NCI-H446 treated with DMSO at 0.1 percent for 48 hours (cell line): ENCODE data around the gene CTBP2.

ENCODE experiments used
- DNase-seq: peaks from one replicate; lab custom pipeline; 2025; lab: John Stamatoyannopoulos, UW

CTBP2 gene

GRCh38 chr10:125024497-125025234 lies 135.7 kb downstream of the CTBP2 start:
- no peak for DNase-seq

DNA sequence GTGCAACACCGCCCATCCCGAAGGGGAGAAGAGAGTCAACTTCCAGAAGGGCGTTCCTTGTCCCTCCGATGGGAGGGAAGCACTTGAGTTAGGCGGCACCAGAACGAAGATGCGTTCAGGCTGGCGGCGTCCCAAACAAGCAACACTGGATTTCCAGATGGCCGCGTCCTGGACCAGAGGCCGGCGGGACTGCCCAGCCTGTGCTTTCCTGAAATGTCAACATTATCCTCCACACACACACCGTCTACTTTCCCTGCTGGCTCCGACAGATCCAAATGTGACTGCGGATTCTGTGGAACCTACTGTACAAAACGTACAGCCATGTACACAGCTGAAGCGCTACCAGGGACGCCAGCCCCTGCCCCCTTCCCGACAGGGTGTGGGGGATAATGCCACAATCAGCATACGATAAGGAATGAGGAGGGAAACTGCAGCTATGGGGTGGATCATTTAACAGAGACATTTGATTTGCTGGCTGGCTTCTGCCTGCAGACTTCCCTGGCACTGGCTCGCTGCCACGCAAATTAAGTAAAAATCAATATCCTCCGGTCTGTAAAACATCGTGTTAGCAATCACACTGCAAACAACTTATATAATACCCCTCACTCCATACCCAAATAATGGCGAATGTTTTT lies 136.4 kb downstream of the CTBP2 start:
- DNase-seq, result peak; percentile 0

GRCh38 chr10:125023255-125023654 lies 137.1 kb downstream of the CTBP2 start:
- no peak for DNase-seq

DNA sequence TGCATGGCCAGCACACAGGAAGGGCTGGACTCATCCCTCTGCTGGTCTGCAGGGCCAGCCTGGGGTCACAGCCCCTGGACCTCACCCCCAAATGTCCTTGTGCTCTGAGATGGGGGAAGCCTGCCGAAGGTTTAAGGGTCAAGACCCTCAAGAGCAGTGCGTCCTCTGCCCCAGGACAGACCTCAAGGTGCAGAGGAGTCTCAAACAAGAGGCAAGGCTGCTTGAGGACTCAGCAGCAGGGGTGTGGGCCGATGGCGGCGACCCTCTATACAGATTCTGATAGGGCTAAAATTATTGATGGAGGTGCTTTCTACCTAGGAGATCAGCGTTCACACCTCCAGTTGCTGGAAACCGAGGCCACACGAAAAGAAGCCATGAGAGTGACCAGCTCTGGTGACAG lies 137.7 kb downstream of the CTBP2 start:
- DNase-seq, result no peak

DNA sequence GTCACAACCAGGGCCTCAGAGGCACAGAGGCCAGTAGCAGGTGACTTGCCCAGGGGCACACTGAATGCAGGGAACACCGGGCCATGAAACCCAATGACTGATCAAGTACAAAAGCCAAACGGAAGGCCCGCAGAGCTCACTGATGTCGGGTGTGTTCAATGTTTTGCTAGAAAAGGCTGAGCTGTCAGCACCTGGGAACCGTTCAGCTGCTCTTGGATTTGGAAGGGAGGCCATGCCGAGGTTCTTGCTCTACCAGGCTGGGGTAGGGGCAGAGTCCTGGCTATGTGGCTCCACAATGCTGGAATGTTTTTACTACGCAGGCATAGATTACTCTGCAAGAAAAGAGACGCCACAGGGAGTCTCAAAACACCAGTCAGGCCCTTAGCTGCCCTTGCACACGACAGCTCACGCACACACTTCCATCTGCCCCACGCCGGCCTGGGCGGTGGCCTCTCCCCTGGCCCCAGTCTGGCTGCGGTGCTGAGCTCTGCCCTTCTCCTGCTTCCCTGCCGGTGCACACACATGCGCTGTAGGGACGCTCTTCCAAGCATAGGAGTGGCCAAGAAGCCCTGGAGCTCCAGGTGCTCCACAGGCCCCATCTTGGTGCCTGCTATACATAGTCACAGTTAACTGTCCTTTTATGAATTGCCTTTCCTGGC lies 138.5 kb downstream of the CTBP2 start:
- no peak for DNase-seq

DNA sequence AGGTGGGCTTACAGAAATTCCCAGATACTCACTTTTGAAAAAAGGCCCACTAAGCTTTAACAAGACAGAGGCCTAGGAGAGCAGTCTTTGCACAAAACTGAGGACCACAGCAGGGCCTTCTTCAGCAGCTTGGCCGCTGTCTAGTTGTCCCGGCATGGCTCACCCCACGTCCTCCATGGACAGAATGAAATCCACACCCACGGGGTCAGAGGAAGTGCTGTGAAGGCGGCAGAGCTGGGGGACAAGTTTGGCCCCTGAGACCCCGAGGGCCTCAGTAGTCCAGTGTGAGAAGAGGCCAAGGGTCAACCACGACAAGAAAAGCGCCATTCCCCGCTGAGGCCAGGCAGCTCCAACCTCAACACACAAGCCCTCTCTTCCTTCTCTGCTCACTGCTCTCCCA lies 139.5 kb downstream of the CTBP2 start:
- no peak for DNase-seq

DNA sequence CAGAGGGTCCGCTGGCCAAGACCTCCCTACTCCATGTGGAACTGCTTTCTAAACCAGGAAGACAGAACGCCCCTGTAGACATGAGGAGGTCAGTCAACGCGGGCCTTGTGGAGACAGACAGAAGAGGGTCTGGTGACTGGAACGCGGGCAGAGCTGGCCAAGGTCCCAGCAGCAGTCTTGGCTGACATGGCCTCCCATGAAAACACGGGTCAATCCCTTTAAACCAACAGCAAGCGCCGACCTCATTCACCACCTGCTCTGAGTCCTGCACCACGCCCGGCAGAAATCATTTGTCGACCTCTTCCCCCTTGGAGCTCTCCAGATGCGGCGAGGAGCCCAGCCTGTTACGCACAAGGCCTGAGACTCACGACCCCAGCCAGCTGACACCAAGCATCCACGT lies 140.0 kb downstream of the CTBP2 start:
- DNase-seq, result no peak

- DNase-seq, result no peak
Measured at GRCh38 chr10:125018576-125019143, 141.7 kb downstream of the CTBP2 start.

DNA sequence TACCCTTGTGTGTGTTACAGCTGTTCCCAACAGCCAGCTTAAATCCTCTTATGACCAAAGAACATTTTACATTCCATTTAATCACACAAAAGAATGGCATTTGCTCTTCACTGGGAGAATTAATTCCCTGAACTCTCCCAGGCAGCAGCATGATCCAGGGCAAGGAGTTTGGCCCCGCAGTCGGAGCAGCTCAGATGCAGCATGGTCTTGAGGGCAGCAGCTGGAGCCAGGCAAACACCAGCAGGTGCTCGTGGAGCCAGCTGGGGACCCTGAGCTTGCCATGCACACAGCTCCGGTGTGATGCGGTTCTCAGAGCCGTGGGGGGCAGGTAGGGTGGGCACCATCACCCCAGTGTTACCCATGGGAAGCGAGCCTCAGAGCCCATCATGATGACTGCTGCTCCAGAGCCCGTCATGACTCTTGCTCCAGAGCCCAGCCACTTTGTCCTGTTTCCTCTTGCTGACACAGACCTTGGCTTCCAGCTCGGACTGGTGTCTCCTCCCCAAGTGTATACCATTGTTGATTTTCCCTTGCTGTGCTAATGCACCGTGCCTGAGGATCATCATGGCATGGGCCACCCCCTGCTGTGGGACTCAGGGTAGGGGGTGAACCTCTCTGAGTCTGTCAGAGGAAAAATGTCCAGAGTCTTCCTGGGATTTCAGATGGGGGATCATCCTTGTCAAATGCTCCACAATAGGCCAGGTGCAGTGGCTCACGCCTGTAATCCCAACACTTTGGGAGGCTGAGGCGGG lies 142.6 kb downstream of the CTBP2 start:
- DNase-seq, result no peak

GRCh38 chr10:125016611-125017202 lies 143.7 kb downstream of the CTBP2 start:
- no peak for DNase-seq

- no peak for DNase-seq
Measured at GRCh38 chr10:125016123-125016522, 144.2 kb downstream of the CTBP2 start.

DNA sequence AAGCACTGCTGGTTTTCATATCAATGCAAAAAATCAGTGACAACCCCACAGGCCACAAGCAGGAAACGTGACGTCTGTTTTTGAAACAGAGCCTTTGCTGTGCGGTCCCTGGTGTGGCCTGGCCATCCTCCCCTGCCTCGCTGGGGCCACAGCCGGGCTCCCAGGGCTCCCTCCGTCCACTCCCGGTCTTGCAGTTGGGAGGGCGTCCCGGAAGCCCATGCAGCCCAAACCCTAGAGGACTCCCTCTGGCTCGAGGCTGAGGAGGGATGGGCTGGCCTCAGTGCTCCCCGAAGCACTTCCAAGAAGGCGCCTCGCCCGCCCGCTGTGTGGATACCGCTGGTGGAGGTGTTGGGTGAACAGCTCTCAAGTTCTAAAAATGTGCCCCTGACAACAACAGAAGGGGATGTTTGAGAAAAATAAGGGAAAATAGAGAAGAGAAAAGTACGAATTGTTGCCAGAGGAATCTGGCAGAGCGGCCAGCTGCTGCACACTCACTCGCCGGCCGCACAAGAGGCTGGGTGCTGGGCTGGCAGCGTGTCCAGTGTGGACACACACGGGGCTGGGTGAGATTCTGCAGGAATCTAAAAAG lies 144.9 kb downstream of the CTBP2 start:
- no peak for DNase-seq

- no peak for DNase-seq
Measured at GRCh38 chr10:125014836-125015355, 145.5 kb downstream of the CTBP2 start.

DNA sequence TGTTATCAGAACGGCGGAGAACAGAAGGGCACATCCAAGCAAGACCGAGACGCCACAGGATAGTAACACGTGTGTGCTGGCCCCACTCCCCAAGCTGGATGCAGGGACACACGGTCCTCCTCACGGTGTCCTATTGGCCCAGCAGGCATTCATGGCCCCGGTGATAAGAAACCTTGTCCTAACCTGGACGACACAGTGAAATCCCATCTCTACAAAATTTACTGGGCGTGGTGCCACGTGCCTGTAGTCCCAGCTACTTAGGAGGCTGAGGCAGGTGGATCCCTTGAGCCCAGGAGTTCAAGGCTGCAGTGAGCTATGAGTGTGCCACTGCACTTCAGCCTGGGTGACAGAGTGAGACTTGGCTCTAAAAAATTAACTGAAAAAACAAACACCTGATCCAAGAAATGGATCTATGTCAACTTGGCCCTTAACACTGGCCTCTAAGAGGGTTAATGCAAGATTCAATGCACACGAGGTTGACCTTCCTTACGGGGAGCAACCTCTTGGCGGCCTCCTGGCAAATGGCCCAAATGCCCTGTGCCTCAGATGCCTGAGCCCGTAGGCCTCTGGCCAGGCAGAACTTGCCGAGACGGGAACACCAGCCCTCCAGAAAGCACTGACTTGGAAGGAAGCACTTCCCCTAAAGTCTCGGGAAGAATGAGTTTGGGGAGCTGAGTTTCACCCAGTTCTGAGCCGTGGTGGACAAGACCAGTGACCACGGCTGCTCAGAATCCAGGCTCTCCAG lies 146.1 kb downstream of the CTBP2 start:
- no peak for DNase-seq

DNA sequence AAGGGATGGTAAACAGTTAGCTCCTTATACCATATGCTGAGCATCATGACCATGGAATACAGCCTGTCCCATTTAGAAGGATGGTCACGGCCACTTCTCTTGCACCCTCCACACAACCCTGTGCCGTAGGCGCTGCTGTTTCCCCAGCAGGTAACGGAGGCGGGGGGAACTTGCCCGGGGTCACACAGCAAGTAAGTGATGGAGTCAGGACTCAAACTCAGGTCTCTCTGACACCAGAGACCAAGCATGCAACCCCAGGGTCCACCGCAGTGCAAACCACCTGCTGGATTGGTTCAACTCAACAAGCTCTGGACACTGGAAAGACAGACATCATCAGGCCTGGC lies 146.9 kb downstream of the CTBP2 start:
- no peak for DNase-seq

DNA sequence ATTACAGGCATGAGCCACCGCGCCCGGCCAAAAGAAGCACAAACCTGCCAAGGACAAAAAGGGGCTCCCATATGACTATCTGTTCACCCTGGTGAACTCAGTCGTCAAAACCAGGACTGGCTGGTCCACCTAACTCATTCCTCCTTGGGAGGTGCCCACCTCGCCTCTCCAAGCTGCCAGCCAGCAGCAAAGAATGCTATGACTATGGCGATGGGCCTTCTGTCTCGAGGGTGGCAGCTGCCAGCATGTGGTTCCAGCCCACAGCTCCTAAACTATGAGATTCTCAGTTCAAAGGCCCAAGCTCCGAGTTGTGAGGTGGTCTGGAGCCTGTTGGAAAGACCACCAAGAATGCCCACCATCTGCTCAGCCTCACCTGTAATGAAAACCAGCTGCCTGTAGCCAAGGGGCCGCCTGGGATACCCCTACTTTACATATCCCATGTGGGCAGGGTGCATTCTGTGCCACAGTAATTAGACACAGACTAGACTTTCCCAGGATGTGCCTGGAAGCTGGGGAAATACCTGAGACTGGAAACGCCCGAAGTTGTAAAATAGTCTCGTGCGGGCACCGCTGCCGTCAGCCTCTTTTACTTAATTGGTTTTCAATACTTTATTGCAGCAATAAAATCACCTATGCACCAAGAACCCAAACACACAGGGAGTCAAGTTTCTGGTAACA lies 147.4 kb downstream of the CTBP2 start:
- no peak for DNase-seq

DNA sequence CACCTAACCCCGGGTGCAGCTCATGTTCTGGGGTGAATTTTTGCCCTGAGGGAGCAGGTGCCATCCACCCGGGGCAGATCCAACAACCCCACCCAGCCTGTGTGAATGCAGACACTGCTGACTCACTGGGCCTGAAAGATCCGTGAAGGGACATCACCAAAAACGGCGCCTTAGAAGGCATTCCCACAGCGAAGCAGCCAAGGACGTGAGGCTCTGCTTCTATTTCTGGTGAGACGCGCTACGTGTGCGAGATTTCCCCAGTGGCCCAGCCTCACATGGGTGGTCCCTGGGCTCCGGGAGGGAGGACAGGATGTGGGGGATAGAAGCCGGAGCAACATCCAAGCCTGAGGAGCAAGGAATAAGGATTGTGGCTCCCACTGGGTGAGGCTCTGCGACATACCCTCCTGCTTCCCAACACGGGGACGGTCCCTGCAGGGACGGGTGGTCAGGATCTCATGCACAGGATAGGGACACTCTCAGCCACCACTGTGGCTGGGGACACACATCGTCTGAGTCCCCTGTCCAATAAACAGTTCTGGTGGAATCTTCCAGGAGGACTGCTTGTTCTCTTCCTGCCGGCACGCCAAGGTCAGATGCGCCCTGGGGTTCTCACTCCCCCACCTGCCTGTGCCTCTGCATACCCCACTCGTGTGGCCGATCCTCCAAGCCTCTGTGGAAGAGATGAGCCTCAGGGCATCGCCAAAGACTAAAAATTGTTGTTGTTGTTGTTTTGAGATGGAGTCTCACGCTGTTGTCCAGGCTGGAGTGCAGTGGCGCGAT lies 148.2 kb downstream of the CTBP2 start:
- no peak for DNase-seq

GRCh38 chr10:125011171-125011925 lies 149.0 kb downstream of the CTBP2 start:
- DNase-seq, result no peak
